Measurements from ENCODE around the gene IQGAP2.

The IQGAP2 gene

DNA sequence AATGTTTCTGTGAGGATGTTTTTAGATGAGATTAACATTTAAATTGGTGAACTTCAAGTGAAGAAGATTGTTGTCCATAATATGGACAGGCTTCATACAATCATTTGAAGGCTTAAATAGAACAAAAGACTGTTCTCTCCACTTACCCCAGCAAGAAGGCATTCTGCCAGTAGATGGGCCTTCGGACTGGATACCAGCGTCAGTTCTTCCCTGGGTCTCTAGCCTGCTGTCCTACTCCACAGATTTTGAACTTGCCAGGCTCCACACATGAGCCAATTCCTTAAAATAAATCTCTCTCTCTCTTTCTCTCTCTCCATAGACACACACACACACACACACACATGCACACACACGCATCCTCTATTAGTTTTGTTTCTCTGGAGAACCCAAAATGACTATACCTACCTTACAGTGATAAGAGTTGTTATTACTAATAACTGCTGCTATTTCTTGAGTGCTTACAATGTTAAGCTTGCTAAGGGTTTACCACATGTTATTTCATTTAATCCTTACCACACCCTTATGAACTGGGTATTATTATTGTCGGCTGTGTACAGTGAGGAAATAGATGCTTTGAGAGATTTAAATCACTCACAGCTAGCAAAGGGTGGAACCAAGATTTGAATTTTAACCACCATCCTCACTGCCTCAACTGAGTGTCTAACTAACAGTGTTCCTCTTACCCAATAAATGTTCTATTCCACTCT is 19.8 kb upstream of the IQGAP2 start:
- intact Hi-C loops (cut with DNase I), result no loop called here
- no peak for DNase-seq

- intact Hi-C loops (cut with DNase I), result no loop called here
- DNase-seq, result no peak
Observed at GRCh38 chr5:76384189-76384588, 18.9 kb upstream of the IQGAP2 start.

DNA sequence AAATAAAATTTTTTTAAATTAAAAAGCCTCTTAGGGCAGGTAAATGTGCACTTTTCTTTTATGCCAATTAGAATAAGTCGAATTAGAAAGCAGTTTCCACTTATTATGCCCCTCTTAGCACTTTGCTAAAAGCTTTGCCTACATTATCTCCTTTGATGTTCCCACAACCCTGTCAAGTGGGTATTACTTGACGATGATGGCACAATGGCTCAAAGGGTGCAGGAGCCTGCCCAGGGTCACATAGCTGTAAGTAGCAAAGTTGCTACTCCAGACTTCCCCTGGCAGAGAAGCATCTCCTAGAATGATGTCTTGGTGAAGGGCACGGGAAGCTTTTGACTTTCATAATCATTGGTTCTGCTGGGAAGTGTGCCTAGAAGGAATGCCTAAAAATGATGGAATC is 18.4 kb upstream of the IQGAP2 start:
- no peak for DNase-seq
- intact Hi-C loops (cut with DNase I), result no loop called here

DNA sequence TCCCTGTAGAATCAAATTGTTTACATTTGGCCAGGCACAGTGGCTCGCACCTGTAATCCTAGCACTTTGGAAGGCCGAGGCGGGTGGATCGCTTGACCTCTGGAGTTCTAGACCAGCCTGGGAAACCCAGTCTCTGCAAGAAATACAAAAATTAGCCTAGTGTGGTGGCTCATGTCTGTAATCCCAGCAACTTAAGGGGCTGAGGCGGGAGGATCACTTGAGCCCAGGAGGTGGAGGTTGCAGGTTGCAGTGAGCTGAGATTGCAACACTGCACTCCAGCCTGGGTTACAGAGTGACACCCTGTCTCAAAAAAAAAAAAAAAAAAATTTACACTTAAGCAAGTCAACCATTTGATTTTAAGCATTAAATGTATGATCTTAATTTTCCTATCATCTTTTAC is 17.5 kb upstream of the IQGAP2 start:
- no peak for DNase-seq
- intact Hi-C loops (cut with DNase I), result no loop called here

- no peak for DNase-seq
Observed at GRCh38 chr5:76386360-76386759, 16.7 kb upstream of the IQGAP2 start.

DNA sequence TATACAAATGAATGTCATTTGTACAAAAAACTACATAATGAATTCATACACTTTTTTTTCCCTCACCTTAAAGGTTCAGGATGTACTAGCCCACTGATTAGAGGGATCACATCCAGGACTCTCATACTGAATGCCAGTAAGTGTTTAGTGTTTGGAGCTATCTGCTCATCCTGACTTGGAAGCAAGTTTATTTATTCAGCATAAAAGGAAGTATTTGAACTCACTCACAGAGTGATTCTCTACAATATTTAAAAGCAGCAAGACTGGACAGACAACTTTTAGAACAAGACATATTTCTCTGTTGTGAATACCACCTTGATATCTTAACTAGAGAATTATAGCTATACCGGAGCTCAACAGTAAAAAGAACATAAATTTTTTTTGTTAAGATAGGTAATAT is 14.8 kb upstream of the IQGAP2 start:
- no peak for DNase-seq
- intact Hi-C loops (cut with DNase I), result no loop called here

More at GRCh38 chr5:76386360-76386759, 16.7 kb upstream of the IQGAP2 start:
- intact Hi-C loops (cut with DNase I), result no loop called here

GRCh38 chr5:76388791-76389512 is 14.1 kb upstream of the IQGAP2 start:
- DNase-seq, result no peak
- intact Hi-C loops (cut with DNase I), result no loop called here

- no peak for DNase-seq
- intact Hi-C loops (cut with DNase I), result no loop called here
Observed at GRCh38 chr5:76389513-76390154, 13.5 kb upstream of the IQGAP2 start.

DNA sequence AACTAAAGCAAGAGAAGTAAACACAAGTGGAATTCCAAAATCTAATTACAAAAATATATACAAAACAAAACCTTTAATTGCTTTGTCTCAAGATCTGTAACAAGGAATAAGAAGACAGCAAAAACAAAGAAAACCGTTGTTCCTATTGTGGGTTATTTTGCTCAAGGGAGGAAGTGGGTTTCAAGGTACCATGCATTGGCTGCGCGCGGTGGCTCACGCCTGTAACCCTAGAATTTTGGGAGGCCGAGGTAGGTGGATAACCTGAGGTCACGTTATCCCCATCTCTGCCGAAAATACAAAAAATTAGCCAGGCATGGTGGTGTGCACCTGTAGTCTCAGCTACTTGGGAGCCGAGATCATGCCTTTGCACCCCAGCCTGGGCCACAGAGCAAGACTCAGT is 12.1 kb upstream of the IQGAP2 start:
- intact Hi-C loops (cut with DNase I), result no loop called here
- DNase-seq, result no peak

- intact Hi-C loops (cut with DNase I), result no loop called here
Observed at GRCh38 chr5:76393035-76393680, 9.9 kb upstream of the IQGAP2 start.

DNA sequence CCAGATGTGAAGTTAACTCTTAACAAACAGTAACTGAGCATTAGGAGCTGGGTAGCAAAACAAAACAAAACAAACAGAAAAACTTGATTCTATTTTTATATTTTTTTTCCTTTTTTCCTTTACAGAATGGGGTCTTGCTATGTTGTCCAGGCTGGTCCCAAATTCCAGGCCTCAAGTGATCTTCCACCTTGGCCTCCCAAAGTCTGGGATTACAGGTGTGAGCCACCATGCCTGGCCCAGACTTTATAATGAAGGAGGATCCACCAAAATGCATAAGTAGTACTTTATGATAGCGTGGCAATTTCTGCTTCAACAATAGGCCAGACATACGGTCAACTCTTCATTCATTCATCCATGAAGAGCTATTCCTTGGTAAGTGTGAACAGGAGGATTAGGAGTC is 5.9 kb upstream of the IQGAP2 start:
- no peak for DNase-seq
- intact Hi-C loops (cut with DNase I), result no loop called here

More at GRCh38 chr5:76393035-76393680, 9.9 kb upstream of the IQGAP2 start:
- DNase-seq, result no peak

GRCh38 chr5:76399268-76399667 is 3.8 kb upstream of the IQGAP2 start:
- intact Hi-C loops (cut with DNase I), result no loop called here
- no peak for DNase-seq

DNA sequence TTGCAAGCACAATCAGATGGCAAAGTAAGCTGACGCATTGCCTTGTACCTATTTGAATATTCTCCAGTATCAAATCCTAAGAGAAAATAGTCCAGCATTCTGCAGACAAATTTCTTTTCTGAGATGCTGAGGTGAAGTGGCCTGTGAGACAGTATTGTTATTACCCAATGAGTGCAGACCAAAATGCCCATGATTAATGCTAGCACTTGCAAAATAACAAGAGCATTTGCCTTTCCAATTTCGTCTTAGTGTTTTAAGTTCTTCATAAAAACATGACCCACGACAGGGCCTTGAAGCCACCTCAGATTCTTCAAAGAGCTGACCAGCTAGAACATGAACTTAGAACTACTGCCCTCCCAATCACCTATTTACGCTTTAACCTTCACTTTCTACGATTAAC is 2.6 kb upstream of the IQGAP2 start:
- DNase-seq, result no peak
- intact Hi-C loops (cut with DNase I), result no loop called here

- intact Hi-C loops (cut with DNase I), result no loop called here
- DNase-seq, result no peak
Observed at GRCh38 chr5:76401801-76402250, 1.3 kb upstream of the IQGAP2 start.

DNA sequence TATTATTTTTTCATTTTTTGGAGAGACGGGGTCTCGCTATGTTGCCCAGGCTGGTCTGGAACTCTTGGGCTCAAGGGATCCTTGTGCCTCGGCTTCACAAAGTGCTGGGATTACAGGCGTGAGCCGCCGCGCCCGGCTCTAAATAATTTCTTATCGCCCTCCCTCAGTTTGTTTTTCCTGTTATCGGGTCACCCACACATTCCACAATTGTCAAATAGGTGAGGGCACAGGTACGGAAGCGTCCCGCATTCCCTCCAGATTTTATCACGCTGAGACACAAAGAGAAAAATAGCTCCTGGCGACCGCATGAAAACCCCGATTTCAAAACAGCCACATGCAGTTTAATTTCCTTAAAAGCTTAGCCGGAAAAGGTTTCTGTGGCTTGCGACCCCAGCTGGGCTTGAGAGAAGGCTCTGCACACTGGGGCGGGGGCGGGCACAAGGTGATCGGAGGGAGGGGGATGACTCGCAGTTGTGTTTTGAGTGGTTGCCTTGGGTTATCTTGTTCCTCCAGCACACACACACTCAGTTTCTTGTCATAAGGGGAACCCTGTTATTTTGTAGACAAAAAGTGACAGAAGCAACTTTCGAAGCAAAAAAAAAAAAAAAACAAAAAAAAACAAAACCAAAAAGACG is 717 bp upstream of the IQGAP2 start:
- intact Hi-C loops (cut with DNase I), result no loop called here
- peak in 6 of 42 donors; percentile 3 to 41 (median 12) for DNase-seq

- DNase-seq, result peak in 6 of 42 donors; percentile 2 to 42 (median 14)
- intact Hi-C loops (cut with DNase I), result no loop called here
Observed at GRCh38 chr5:76403766-76404222, 709 bp downstream of the IQGAP2 start.

GRCh38 chr5:76404223-76405211 is 1.4 kb downstream of the IQGAP2 start:
- intact Hi-C loops (cut with DNase I), result no loop called here

DNA sequence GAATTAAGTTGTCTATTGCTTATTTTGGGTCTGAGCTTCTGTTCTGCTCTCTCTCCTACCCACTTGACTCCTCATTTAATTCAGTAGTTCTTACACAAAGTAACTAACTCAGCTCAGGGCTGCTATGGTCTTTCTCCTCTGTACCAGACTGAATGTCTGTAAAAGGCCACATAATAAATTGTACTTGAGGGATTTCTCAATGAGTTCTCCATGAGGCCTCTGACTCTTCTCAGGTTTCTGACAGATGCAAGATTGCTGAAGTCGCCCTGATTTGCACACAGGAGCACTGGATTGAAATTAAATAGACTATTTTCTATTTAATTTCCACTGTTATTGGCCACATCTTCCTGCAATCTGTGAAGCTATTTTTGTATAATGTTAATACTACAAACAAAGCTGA is 2.9 kb downstream of the IQGAP2 start:
- intact Hi-C loops (cut with DNase I), result no loop called here
- no peak for DNase-seq

More at GRCh38 chr5:76404223-76405211, 1.4 kb downstream of the IQGAP2 start:
- DNase-seq, result no peak

Measured in head of caudate nucleus (tissue), 42 donors.